ENCODE measurements around the gene DLG4. TPM values are rescaled to one million over a fixed set of nuclear protein-coding genes. Genes with fewer than 3 reads are reported as not detected.

The DLG4 gene
- total RNA-seq, 4 donors from 2014 or later, result 2.6 to 15.7 (median 9.4) TPM

- Histone ChIP-seq H3K4me3 (no peak overlapping the region), H3K4me1 (peaks cover 0 to 6% (median 1%) of the 10 kb centered on the region in 4 donors), H3K27me3 (no peaks in the 10 kb centered on the region), H3K36me3 (peaks cover 0 to under 1% (median 0%) of the 10 kb centered on the region in 3 donors), H3K27ac (no peak overlapping the region), H3K9me3 (no peaks in the 10 kb centered on the region)
- no peak for TF ChIP-seq POLR2A (IDR thresholded peaks at IDR 0.05)
- TF ChIP-seq CTCF (IDR thresholded peaks at IDR 0.05), result no peak
- no peak for DNase-seq
Measured at GRCh38 chr17:7208027-7208571, 11.5 kb downstream of the DLG4 start.

GRCh38 chr17:7207120-7208001 is 12.3 kb downstream of the DLG4 start:
- TF ChIP-seq CTCF (IDR thresholded peaks at IDR 0.05) (no peak), POLR2A (IDR thresholded peaks at IDR 0.05) (no peak)
- DNase-seq, result peak in 1 of 3 donors; percentile 28
- Histone ChIP-seq H3K36me3 (peaks cover 0 to 8% (median 0%) of the 10 kb centered on the region in 3 donors), H3K27ac (no peak overlapping the region), H3K4me1 (peaks cover 0 to 6% (median 1%) of the 10 kb centered on the region in 4 donors), H3K9me3 (no peaks in the 10 kb centered on the region), H3K4me3 (no peak overlapping the region), H3K27me3 (no peaks in the 10 kb centered on the region)

- peaks cover 0 to 10% (median 0%) of the 10 kb centered on the region in 3 donors for H3K36me3 ChIP-seq
- TF ChIP-seq CTCF (IDR thresholded peaks at IDR 0.05) (no peak), POLR2A (IDR thresholded peaks at IDR 0.05) (no peak)
Measured at GRCh38 chr17:7205561-7205960, 14.1 kb downstream of the DLG4 start.

GRCh38 chr17:7204828-7205461 is 14.7 kb downstream of the DLG4 start:
- DNase-seq, result peak; percentile 80 to 96 (median 90)
- Histone ChIP-seq H3K9me3 (no peaks in the 10 kb centered on the region), H3K27me3 (no peaks in the 10 kb centered on the region), H3K36me3 (peaks cover 0 to 10% (median 0%) of the 10 kb centered on the region in 3 donors), H3K4me3 (peak overlapping the region; percentile 32 to 52 (median 50)), H3K27ac (peak overlapping the region; percentile 15 to 72 (median 58)), H3K4me1 (peaks cover 0 to 6% (median 1%) of the 10 kb centered on the region in 4 donors)
- TF ChIP-seq POLR2A (IDR thresholded peaks at IDR 0.05), result no peak
- no peak for TF ChIP-seq CTCF (IDR thresholded peaks at IDR 0.05)

More at GRCh38 chr17:7205561-7205960, 14.1 kb downstream of the DLG4 start:
- H3K4me3 ChIP-seq, result peak overlapping the region; percentile 32 to 52 (median 50)
- H3K4me1 ChIP-seq, result peaks cover 0 to 6% (median 1%) of the 10 kb centered on the region in 4 donors
- no peak for DNase-seq
- no peaks in the 10 kb centered on the region for H3K27me3 ChIP-seq
- no peaks in the 10 kb centered on the region for H3K9me3 ChIP-seq
- peak overlapping the region; percentile 15 to 72 (median 58) for H3K27ac ChIP-seq

- H3K36me3 ChIP-seq, result peaks cover 0 to 10% (median 0%) of the 10 kb centered on the region in 3 donors
- no peak for DNase-seq
- H3K27ac ChIP-seq, result peak overlapping the region; percentile 15 to 72 (median 58)
- H3K27me3 ChIP-seq, result no peaks in the 10 kb centered on the region
- peak overlapping the region; percentile 32 to 52 (median 50) for H3K4me3 ChIP-seq
- H3K9me3 ChIP-seq, result no peaks in the 10 kb centered on the region
- peaks cover 0 to 6% (median 1%) of the 10 kb centered on the region in 4 donors for H3K4me1 ChIP-seq
- TF ChIP-seq POLR2A (IDR thresholded peaks at IDR 0.05) (no peak), CTCF (IDR thresholded peaks at IDR 0.05) (no peak)
Measured at GRCh38 chr17:7204336-7204735, 15.3 kb downstream of the DLG4 start.

Measured in Peyer's patch (tissue), 4 donors.